ENCODE measurements around the gene ADORA3.
"Not testable (repeated sequence)": the region's sequence is repeated elsewhere in the genome, so short reads cannot be mapped to it uniquely, and the experiment has no call there.

ADORA3 gene

GRCh38 chr1:111503585-111504060, at the start of gene ADORA3, which contains the start of gene TMIGD3:
Gene ADORA3, minus strand, starts transcription at chr1:111503633. Its CDS starts 279 bp downstream, at chr1:111503354.
Gene TMIGD3, minus strand, starts transcription at chr1:111503633. Its CDS starts 279 bp downstream, at chr1:111503354.
- peak; percentile 41 for DNase-seq (ENCODE audit: low spot score)
- in situ Hi-C loops (cut with MboI; ENCODE audit: low sequenced_read_pairs, unreplicated experiment): loop anchor here (10.0 kb wide), 2 partner anchors 161 to 241 kb away; no protein-coding TSS in a partner anchor

GRCh38 chr1:111553196-111553595, 49.8 kb upstream of the ADORA3 start:
- TF ChIP-seq CTCF (IDR thresholded peaks at IDR 0.05; ENCODE audit: borderline replicate concordance, control extremely low read depth, extremely low read depth, insufficient read depth, missing control alignments): no peak
- no peak for DNase-seq (ENCODE audit: low spot score)
- in situ Hi-C loops (cut with MboI; ENCODE audit: low sequenced_read_pairs, unreplicated experiment): no loop called here

More at GRCh38 chr1:111503585-111504060, at the start of gene ADORA3, which contains the start of gene TMIGD3:
- no peak for TF ChIP-seq CTCF (IDR thresholded peaks at IDR 0.05; ENCODE audit: borderline replicate concordance, control extremely low read depth, extremely low read depth, insufficient read depth, missing control alignments)

GRCh38 chr1:111552587-111552986, 49.2 kb upstream of the ADORA3 start:
- no peak for DNase-seq (ENCODE audit: low spot score)
- TF ChIP-seq CTCF (IDR thresholded peaks at IDR 0.05; ENCODE audit: borderline replicate concordance, control extremely low read depth, extremely low read depth, insufficient read depth, missing control alignments): no peak
- in situ Hi-C loops (cut with MboI; ENCODE audit: low sequenced_read_pairs, unreplicated experiment): no loop called here

- in situ Hi-C loops (cut with MboI; ENCODE audit: low sequenced_read_pairs, unreplicated experiment): no loop called here
- no peak for TF ChIP-seq CTCF (IDR thresholded peaks at IDR 0.05; ENCODE audit: borderline replicate concordance, control extremely low read depth, extremely low read depth, insufficient read depth, missing control alignments)
- no peak for DNase-seq (ENCODE audit: low spot score)
Observed at GRCh38 chr1:111551623-111552411, 48.4 kb upstream of the ADORA3 start.

- DNase-seq (ENCODE audit: low spot score); in situ Hi-C loops (cut with MboI; ENCODE audit: low sequenced_read_pairs, unreplicated experiment): not testable (repeated sequence)
Observed at GRCh38 chr1:111547786-111548185, 44.4 kb upstream of the ADORA3 start.

GRCh38 chr1:111542187-111542586, 38.8 kb upstream of the ADORA3 start:
- TF ChIP-seq CTCF (IDR thresholded peaks at IDR 0.05; ENCODE audit: borderline replicate concordance, control extremely low read depth, extremely low read depth, insufficient read depth, missing control alignments): no peak
- in situ Hi-C loops (cut with MboI; ENCODE audit: low sequenced_read_pairs, unreplicated experiment): no loop called here
- DNase-seq (ENCODE audit: low spot score): no peak

- in situ Hi-C loops (cut with MboI; ENCODE audit: low sequenced_read_pairs, unreplicated experiment): no loop called here
- no peak for TF ChIP-seq CTCF (IDR thresholded peaks at IDR 0.05; ENCODE audit: borderline replicate concordance, control extremely low read depth, extremely low read depth, insufficient read depth, missing control alignments)
- no peak for DNase-seq (ENCODE audit: low spot score)
Observed at GRCh38 chr1:111541721-111542120, 38.3 kb upstream of the ADORA3 start.

All from GM13976 (cell line).